Calu3 (cell line): ENCODE data around the gene CDK5RAP3. TPM values are rescaled to one million over a fixed set of nuclear protein-coding genes. Genes with fewer than 3 reads are reported as not detected.
A peak's percentile ranks its signal among the peaks of the same experiment; 100 is the strongest.

Experiments used
- BruUV-seq: library from RNA; stranded (reverse); fragments of 400-500 nt; replicated peaks from 2 replicates; lab custom pipeline; 2021; lab: Mats Ljungman, UMichigan
- CTCF ChIA-PET: fragments of 300-600 bp; sonication (Branson Sonifier 250); formaldehyde crosslinking; loops from one replicate; lab custom pipeline; 2022; ENCODE audit warnings: antibody characterized with exemption; lab: Charles Lee
- DNase-seq: peaks from one replicate; pipeline ENCODE4 v3.0.0; 2022
- H3K27ac Mint-ChIP-seq: one replicate; pipeline ENCODE4 v1.8.0; 2022; ENCODE audit warnings: mixed read lengths; ENCODE audit not compliant: unreplicated experiment
- H3K27me3 Mint-ChIP-seq: one replicate; pipeline ENCODE4 v1.8.0; 2022; ENCODE audit warnings: mixed read lengths; ENCODE audit not compliant: unreplicated experiment
- H3K36me3 Mint-ChIP-seq: one replicate; pipeline ENCODE4 v1.8.0; 2022; ENCODE audit warnings: mild to moderate bottlenecking, moderate library complexity, mixed read lengths; ENCODE audit not compliant: insufficient read depth, unreplicated experiment
- H3K4me1 Mint-ChIP-seq: one replicate; pipeline ENCODE4 v1.8.0; 2022; ENCODE audit warnings: mild to moderate bottlenecking, low read depth, mixed read lengths; ENCODE audit not compliant: unreplicated experiment
- H3K4me3 Mint-ChIP-seq: one replicate; pipeline ENCODE4 v1.8.0; 2022; ENCODE audit warnings: mild to moderate bottlenecking, low read depth, moderate library complexity, mixed read lengths; ENCODE audit not compliant: unreplicated experiment
- H3K9me3 Mint-ChIP-seq: one replicate; pipeline ENCODE4 v1.8.0; 2022; ENCODE audit warnings: low read depth, mixed read lengths; ENCODE audit not compliant: unreplicated experiment
- intact Hi-C: fragments of 100-400 bp; cut with micrococcal nuclease; formaldehyde crosslinking; loops from one replicate; pipeline ENCODE4 v1.10.0; 2022; ENCODE audit not compliant: unreplicated experiment
- total RNA-seq: library from RNA; stranded (reverse); gene quantifications from 2 replicates; pipeline ENCODE4 v1.2.3, GENCODE V29; 2022
- TF ChIP-seq, protein P1 (sequence below): fragments of 200-600 bp; IDR thresholded peaks from one replicate; pipeline ENCODE4 v1.8.0; 2022; ENCODE audit warnings: antibody characterized with exemption; ENCODE audit not compliant: unreplicated experiment

Gene CDK5RAP3
- total RNA-seq, 1 experiment from 2014 or later: 431 TPM

- Mint-ChIP-seq H3K4me3 (no peak overlapping the region), H3K9me3 (no peaks in the 10 kb centered on the region), H3K36me3 (peaks cover 31% of the 10 kb centered on the region), H3K27ac (no peak overlapping the region), H3K4me1 (peaks cover 36% of the 10 kb centered on the region), H3K27me3 (no peaks in the 10 kb centered on the region)
- intact Hi-C loops: no loop called here
- TF ChIP-seq, protein P1, sequence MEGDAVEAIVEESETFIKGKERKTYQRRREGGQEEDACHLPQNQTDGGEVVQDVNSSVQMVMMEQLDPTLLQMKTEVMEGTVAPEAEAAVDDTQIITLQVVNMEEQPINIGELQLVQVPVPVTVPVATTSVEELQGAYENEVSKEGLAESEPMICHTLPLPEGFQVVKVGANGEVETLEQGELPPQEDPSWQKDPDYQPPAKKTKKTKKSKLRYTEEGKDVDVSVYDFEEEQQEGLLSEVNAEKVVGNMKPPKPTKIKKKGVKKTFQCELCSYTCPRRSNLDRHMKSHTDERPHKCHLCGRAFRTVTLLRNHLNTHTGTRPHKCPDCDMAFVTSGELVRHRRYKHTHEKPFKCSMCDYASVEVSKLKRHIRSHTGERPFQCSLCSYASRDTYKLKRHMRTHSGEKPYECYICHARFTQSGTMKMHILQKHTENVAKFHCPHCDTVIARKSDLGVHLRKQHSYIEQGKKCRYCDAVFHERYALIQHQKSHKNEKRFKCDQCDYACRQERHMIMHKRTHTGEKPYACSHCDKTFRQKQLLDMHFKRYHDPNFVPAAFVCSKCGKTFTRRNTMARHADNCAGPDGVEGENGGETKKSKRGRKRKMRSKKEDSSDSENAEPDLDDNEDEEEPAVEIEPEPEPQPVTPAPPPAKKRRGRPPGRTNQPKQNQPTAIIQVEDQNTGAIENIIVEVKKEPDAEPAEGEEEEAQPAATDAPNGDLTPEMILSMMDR: no peak
- DNase-seq: no peak
- BruUV-seq: no TSS peak
- CTCF ChIA-PET: interaction anchor here (0.6 to 6.7 kb wide), 4 partner anchors 10 to 906 kb away, joined by 3 to 140 read pairs (median 10); partner anchors contain the start of genes PNPO and PRR15L
Observed at GRCh38 chr17:47967607-47968252, 3.2 kb upstream of the CDK5RAP3 start.

- no peak for DNase-seq
- H3K4me1 Mint-ChIP-seq: peaks cover 36% of the 10 kb centered on the region
- TF ChIP-seq, protein P1: no peak
- intact Hi-C loops: no loop called here
- no TSS peak for BruUV-seq
- H3K36me3 Mint-ChIP-seq: peaks cover 31% of the 10 kb centered on the region
- H3K27me3 Mint-ChIP-seq: no peaks in the 10 kb centered on the region
- H3K27ac Mint-ChIP-seq: no peak overlapping the region
- no peak overlapping the region for H3K4me3 Mint-ChIP-seq
- CTCF ChIA-PET: interaction anchor here (0.6 to 6.7 kb wide), 7 partner anchors 9 to 857 kb away, joined by 3 to 140 read pairs (median 17); partner anchors contain the start of genes PNPO and PRR15L
- H3K9me3 Mint-ChIP-seq: no peaks in the 10 kb centered on the region
Observed at GRCh38 chr17:47968836-47969235, 2.1 kb upstream of the CDK5RAP3 start.

DNA sequence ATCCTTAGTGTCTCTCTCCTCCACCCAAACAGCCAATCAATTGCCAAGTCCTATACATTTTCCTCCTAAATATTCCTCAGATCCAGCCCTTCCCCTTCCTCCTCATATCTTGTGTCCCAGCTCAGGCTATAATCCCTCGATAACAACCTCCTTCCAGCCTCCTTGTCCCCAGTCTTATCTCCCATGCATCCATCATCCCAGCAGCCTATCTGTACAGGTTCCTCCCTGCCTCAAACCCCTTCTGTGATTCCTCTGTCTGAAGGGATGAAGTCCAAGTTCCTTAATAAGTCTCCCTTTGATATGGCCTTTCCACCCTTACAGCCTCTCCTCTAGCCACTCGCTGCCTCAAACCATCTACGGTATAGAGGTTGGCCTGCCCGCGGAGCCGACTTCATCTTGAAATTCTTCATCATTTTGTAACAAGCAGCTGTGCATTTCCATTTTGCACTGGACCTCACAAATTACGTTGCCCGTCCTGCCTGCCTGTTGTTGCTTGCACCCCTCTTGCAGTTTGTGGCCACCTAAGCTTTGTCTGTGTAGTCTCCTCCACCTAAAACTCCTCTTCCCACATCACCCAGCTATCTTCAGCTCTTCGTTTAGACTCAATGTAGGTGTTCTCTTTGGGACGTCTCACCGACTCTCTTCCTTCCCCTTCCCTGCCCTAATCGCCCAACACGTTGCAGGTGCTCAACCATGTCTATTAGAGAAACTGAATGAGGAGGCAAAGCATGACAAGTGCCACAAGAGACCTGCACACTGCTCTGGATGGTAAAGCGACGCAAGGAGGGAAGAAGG lies 786 bp upstream of the CDK5RAP3 start:
- TF ChIP-seq, protein P1: no peak
- DNase-seq: no peak
- Mint-ChIP-seq H3K4me1 (peaks cover 36% of the 10 kb centered on the region), H3K36me3 (peaks cover 38% of the 10 kb centered on the region), H3K27ac (peak overlapping the region; percentile 19), H3K27me3 (no peaks in the 10 kb centered on the region), H3K4me3 (peak overlapping the region; percentile 94), H3K9me3 (no peaks in the 10 kb centered on the region)
- BruUV-seq: no TSS peak
- CTCF ChIA-PET: interaction anchor here (0.8 to 6.7 kb wide), 24 partner anchors 10 to 161 kb away, joined by 3 to 140 read pairs (median 6); partner anchors contain the start of genes NFE2L1, OSBPL7, PNPO and PRR15L
- intact Hi-C loops: loop anchor here (1.0 kb wide), 1 partner anchor 21 kb away; no protein-coding TSS in a partner anchor

- TF ChIP-seq, protein P1: no peak
- intact Hi-C loops: no loop called here
- H3K4me1 Mint-ChIP-seq: peaks cover 15% of the 10 kb centered on the region
- no peak overlapping the region for H3K27ac Mint-ChIP-seq
- BruUV-seq: no TSS peak
- CTCF ChIA-PET: no interaction called here
- no peaks in the 10 kb centered on the region for H3K9me3 Mint-ChIP-seq
- H3K27me3 Mint-ChIP-seq: no peaks in the 10 kb centered on the region
- no peak overlapping the region for H3K4me3 Mint-ChIP-seq
- peaks cover 62% of the 10 kb centered on the region for H3K36me3 Mint-ChIP-seq
- DNase-seq: no peak
Observed at GRCh38 chr17:47973541-47973940, 2.6 kb downstream of the CDK5RAP3 start.
